IMR-90 (cell line): ENCODE results near the gene RABGAP1. TPM values are rescaled to one million over a fixed set of nuclear protein-coding genes. Genes with fewer than 3 reads are reported as not detected.

Experiments used
- ATAC-seq: fragments of 200-7000 bp; cut with Tn5 transposase; 2 replicates; pipeline ENCODE4 v1.9.1; 2020; ENCODE audit warnings: low read depth, mild to moderate bottlenecking, moderate library complexity
- BruUV-seq: library from RNA; stranded (reverse); fragments of 400-500 nt; replicated peaks from 2 replicates; lab custom pipeline; 2021; lab: Mats Ljungman, UMichigan
- CTCF ChIA-PET: fragments of 300-600 bp; formaldehyde crosslinking; extraction: SDS; loops from one replicate; lab custom pipeline; 2021; ENCODE audit warnings: antibody characterized with exemption; lab: Yijun Ruan, JAX
- POLR2A ChIA-PET: fragments of 300-600 bp; sonication (Branson Sonifier 250); formaldehyde crosslinking; loops from one replicate; lab custom pipeline; 2022; ENCODE audit warnings: antibody characterized with exemption; ENCODE audit not compliant: unreplicated experiment; lab: Charles Lee
- DNase-seq: peaks from one replicate; pipeline ENCODE4 v3.0.0; 2013
- H2AFZ ChIP-seq: replicated peaks from 2 replicates; pipeline ENCODE3; 2013; ENCODE audit warnings: low read length, mild to moderate bottlenecking; ENCODE audit not compliant: poor library complexity
- H2AK5ac ChIP-seq: 2 replicates; pipeline ENCODE4 v1.6.1; 2013; ENCODE audit warnings: low read depth, low read length, inconsistent platforms
- H2AK9ac ChIP-seq: replicated peaks from 2 replicates; pipeline ENCODE3; 2013; ENCODE audit warnings: mild to moderate bottlenecking, low read depth, low read length, moderate library complexity; ENCODE audit not compliant: poor library complexity
- H2BK120ac ChIP-seq: 2 replicates; pipeline ENCODE4 v1.6.1; 2013; ENCODE audit warnings: low read depth, low read length, inconsistent platforms
- H2BK15ac ChIP-seq: 3 replicates; pipeline ENCODE4 v1.6.1; 2013; ENCODE audit warnings: low read depth, low read length, inconsistent platforms
- H2BK20ac ChIP-seq: 2 replicates; pipeline ENCODE4 v1.6.1; 2013; ENCODE audit warnings: low read depth, mild to moderate bottlenecking, inconsistent platforms, low read length, moderate library complexity
- H2BK5ac ChIP-seq: 2 replicates; pipeline ENCODE4 v1.6.1; 2013; ENCODE audit warnings: mild to moderate bottlenecking, low read depth, low read length, inconsistent platforms; ENCODE audit not compliant: poor library complexity, severe bottlenecking
- H3K14ac ChIP-seq: replicated peaks from 2 replicates; pipeline ENCODE4 v1.6.1; 2013; ENCODE audit warnings: low read depth, low read length, inconsistent platforms
- H3K18ac ChIP-seq: 2 replicates; pipeline ENCODE4 v1.6.1; 2013; ENCODE audit warnings: low read depth, low read length, control low read depth
- H3K23ac ChIP-seq: 2 replicates; pipeline ENCODE4 v1.6.1; 2013; ENCODE audit warnings: low read depth, low read length, inconsistent platforms
- H3K27ac ChIP-seq: 2 replicates; pipeline ENCODE4 v1.5.1; 2013; ENCODE audit warnings: mild to moderate bottlenecking, control low read depth, low read length; ENCODE audit not compliant: insufficient read depth
- H3K27me3 ChIP-seq: 2 replicates; pipeline ENCODE4 v1.6.1; 2013; ENCODE audit warnings: low read length; ENCODE audit not compliant: control insufficient read depth, insufficient read depth
- H3K36me3 ChIP-seq: 2 replicates; pipeline ENCODE4 v1.6.1; 2013; ENCODE audit warnings: low read length, mixed read lengths; ENCODE audit not compliant: control insufficient read depth, insufficient read depth
- H3K4ac ChIP-seq: 2 replicates; pipeline ENCODE4 v1.6.1; 2013; ENCODE audit warnings: low read depth, low read length, inconsistent platforms
- H3K4me1 ChIP-seq: 2 replicates; pipeline ENCODE4 v1.6.1; 2013; ENCODE audit warnings: low read length, mixed read lengths; ENCODE audit not compliant: control insufficient read depth, insufficient read depth
- H3K4me2 ChIP-seq: 2 replicates; pipeline ENCODE4 v1.6.1; 2013; ENCODE audit warnings: low read depth, mild to moderate bottlenecking, control low read depth, low read length, moderate library complexity
- H3K4me3 ChIP-seq: 2 replicates; pipeline ENCODE4 v1.5.1; 2013; ENCODE audit warnings: low read depth, mild to moderate bottlenecking, control low read depth, low read length, moderate library complexity; ENCODE audit not compliant: insufficient read depth
- H3K56ac ChIP-seq: 2 replicates; pipeline ENCODE4 v1.6.1; 2013; ENCODE audit warnings: low read length, inconsistent platforms; ENCODE audit not compliant: insufficient read depth; ENCODE audit errors: extremely low read depth
- H3K79me1 ChIP-seq, 2 experiments: 2 replicates each; pipeline ENCODE4 v1.6.1; 2013; ENCODE audit warnings: low read length in 2 of 2, inconsistent platforms in 1 of 2, low read depth in 1 of 2
- H3K9ac ChIP-seq: 2 replicates; pipeline ENCODE4 v1.6.1; 2013; ENCODE audit warnings: low read depth, low read length, control low read depth
- H3K9me1 ChIP-seq: 2 replicates; pipeline ENCODE4 v1.6.1; 2013; ENCODE audit warnings: low read length, inconsistent platforms; ENCODE audit not compliant: insufficient read depth
- H3K9me3 ChIP-seq: 2 replicates; pipeline ENCODE4 v1.6.1; 2013; ENCODE audit warnings: low read length; ENCODE audit not compliant: control insufficient read depth, insufficient read depth
- H4K20me1 ChIP-seq: 2 replicates; pipeline ENCODE4 v1.6.1; 2013; ENCODE audit warnings: low read length, inconsistent platforms; ENCODE audit not compliant: insufficient read depth
- H4K5ac ChIP-seq: 2 replicates; pipeline ENCODE4 v1.6.1; 2013; ENCODE audit warnings: mild to moderate bottlenecking, low read depth, low read length, control low read depth
- H4K8ac ChIP-seq, 2 experiments: 2 replicates each; pipeline ENCODE4 v1.6.1; 2013; ENCODE audit warnings: low read depth in 2 of 2, low read length in 2 of 2, control low read depth in 1 of 2, inconsistent platforms in 1 of 2
- H4K91ac ChIP-seq: 2 replicates; pipeline ENCODE4 v1.6.1; 2013; ENCODE audit warnings: low read depth, low read length, inconsistent platforms; ENCODE audit not compliant: insufficient read depth
- BHLHE40 ChIP-seq: fragments of 150-350 bp; IDR thresholded peaks from 2 replicates; pipeline ENCODE4 v1.6.1; 2016; ENCODE audit warnings: mild to moderate bottlenecking, low read depth, low read length
- CHD1 ChIP-seq: IDR thresholded peaks from 2 replicates; pipeline ENCODE4 v1.6.1; 2012; ENCODE audit warnings: low read depth, low read length, improper control_type of control experiment
- FOS ChIP-seq: fragments of 150-350 bp; IDR thresholded peaks from 2 replicates; pipeline ENCODE4 v1.6.1; 2016; ENCODE audit warnings: low read depth, low read length
- MAFK ChIP-seq: IDR thresholded peaks from 2 replicates; pipeline ENCODE4 v1.6.1; 2012; ENCODE audit warnings: low read depth, low read length, improper control_type of control experiment
- MAZ ChIP-seq: IDR thresholded peaks from 2 replicates; pipeline ENCODE4 v1.6.1; 2012; ENCODE audit warnings: low read depth, mild to moderate bottlenecking, low read length, improper control_type of control experiment, moderate library complexity, borderline replicate concordance
- POLR2A ChIP-seq: IDR thresholded peaks from 2 replicates; pipeline ENCODE4 v1.6.1; 2012; ENCODE audit warnings: mild to moderate bottlenecking, low read depth, low read length
- RAD21 ChIP-seq: IDR thresholded peaks from 2 replicates; pipeline ENCODE4 v1.6.1; 2012; ENCODE audit warnings: low read length, improper control_type of control experiment
- RCOR1 ChIP-seq: IDR thresholded peaks from 2 replicates; pipeline ENCODE4 v1.6.1; 2012; ENCODE audit warnings: mild to moderate bottlenecking, low read length, improper control_type of control experiment; ENCODE audit not compliant: insufficient replicate concordance
- RFX5 ChIP-seq: IDR thresholded peaks from 2 replicates; pipeline ENCODE4 v1.8.0; 2012; ENCODE audit warnings: low read depth, mild to moderate bottlenecking, low read length, moderate library complexity
- SMC3 ChIP-seq: fragments of 150-350 bp; IDR thresholded peaks from 2 replicates; pipeline ENCODE4 v1.6.1; 2016; ENCODE audit warnings: low read depth, mild to moderate bottlenecking, antibody characterized with exemption, low read length, moderate library complexity
- WGBS, 2 experiments: methylation state at CpG; one replicate each; pipeline versions ENCODE4 v1.1.5 to v1.1.7; 2013; ENCODE audit warnings: missing lambda C conversion rate in 2 of 2; ENCODE audit not compliant: insufficient read length in 1 of 2; ENCODE audit errors: extremely low coverage in 2 of 2; 5-methylcytosine and 5-hydroxymethylcytosine counted together
- dilution Hi-C: fragments of 300-500 bp; cut with HindIII; formaldehyde crosslinking; loops from one replicate; pipeline ENCODE4 v1.14.3; 2018; ENCODE audit warnings: low sequenced_read_pairs; ENCODE audit not compliant: unreplicated experiment
- in situ Hi-C: fragments of 300-500 bp; cut with MboI; formaldehyde crosslinking; loops from 3 replicates; pipeline ENCODE4 v1.14.3; 2019; ENCODE audit warnings: low sequenced_read_pairs, inconsistent platforms, mixed read lengths
- intact Hi-C: fragments of 100-400 bp; cut with micrococcal nuclease; formaldehyde crosslinking; loops from 2 replicates; pipeline ENCODE4 v1.10.0; 2022
- polyA plus RNA-seq, 3 experiments: library from polyadenylated mRNA; depleted of rRNA; stranded (reverse); fragments of >200 nt; gene quantifications; 2 replicates each; pipeline ENCODE4 v1.2.3, GENCODE V29; 2012; ENCODE audit warnings: low replicate concordance in 1 of 3
- total RNA-seq: library from RNA; depleted of rRNA; stranded (reverse); fragments of >200 nt; gene quantifications from 2 replicates; pipeline ENCODE4 v1.2.3, GENCODE V29; 2012
- TF ChIP-seq, protein P1 (sequence below): fragments of 150-350 bp; IDR thresholded peaks from 2 replicates; pipeline ENCODE4 v1.6.1; 2016; ENCODE audit warnings: low read depth, mild to moderate bottlenecking, low read length, moderate library complexity, borderline replicate concordance
- TF ChIP-seq, protein P2 (sequence below): conservative IDR thresholded peaks from 2 replicates; pipeline ENCODE4 v1.5.1; 2012; ENCODE audit warnings: mild to moderate bottlenecking, low read depth, low read length, improper control_type of control experiment
- TF ChIP-seq, protein P3 (sequence below): fragments of 150-350 bp; IDR thresholded peaks from 2 replicates; pipeline ENCODE4 v1.6.1; 2017; ENCODE audit warnings: mild to moderate bottlenecking, antibody characterized with exemption, low read length, low read depth

The RABGAP1 gene
- total and polyA plus RNA-seq, 2 of the 4 experiments (the other 2 are of a cell fraction), result 20.0 to 53.9 TPM

DNA sequence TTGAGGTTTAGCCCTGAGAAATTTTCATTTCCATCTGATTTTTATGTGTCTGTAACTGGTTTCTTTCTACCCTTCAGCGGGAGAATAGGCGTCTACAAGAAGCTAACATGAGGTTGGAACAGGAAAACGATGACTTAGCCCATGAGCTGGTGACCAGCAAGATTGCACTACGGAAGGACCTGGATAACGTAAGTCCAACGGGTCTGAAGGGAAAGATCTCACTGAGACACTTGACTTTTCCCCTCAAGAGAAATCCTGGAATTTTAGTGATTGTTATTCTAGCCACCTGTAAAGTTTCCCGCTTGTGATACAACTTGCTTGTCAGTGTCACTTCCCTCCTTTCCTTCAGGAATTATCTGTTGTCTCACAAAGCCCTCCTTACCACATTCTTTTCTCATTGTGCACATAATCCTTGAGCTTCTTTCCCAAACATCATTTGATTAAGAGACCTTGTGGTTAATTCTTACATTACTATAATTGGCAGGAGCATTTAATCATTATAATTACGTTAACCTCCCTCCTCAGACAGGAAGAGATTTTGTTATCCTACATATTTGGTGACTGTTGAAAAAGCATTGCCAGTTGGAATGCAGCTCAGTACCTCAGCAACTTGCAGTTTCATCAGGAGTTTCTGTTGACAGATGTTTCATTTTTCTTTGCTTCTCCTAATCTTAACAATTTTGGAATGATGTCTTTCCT, 149.5 kb downstream of the RABGAP1 start (continued):
- TF ChIP-seq BHLHE40, result no peak

DNA sequence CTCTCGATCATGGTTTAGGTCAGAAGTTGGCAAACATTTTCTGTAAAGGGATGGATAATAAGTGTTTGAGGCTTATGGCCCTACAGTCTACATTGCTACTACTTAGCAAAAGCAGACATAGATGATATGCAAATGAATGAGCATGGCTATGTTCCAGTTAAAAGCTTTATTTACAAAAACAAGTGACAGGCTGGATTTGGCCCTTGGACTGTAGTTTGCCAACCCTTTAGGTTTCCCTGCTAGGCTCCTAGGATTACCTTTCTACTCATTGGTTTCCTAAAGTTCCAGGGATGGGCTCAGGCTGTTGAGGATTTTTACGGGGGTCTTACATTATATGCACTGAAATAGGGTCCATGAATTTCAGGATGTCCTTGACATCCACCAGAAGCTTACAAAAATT, 150.1 kb downstream of the RABGAP1 start:
- Histone ChIP-seq H4K91ac (no peak overlapping the region), H4K5ac (no peak overlapping the region), H2BK120ac (no peak overlapping the region), H3K27ac (no peak overlapping the region), H2BK15ac (no peak overlapping the region), H3K4me1 (peaks cover 8% of the 10 kb centered on the region), H2AK9ac (no peak overlapping the region), H3K56ac (no peak overlapping the region), H4K20me1 (no peaks in the 10 kb centered on the region), H2AK5ac (no peak overlapping the region), H3K36me3 (peaks cover 22% of the 10 kb centered on the region), H2AFZ (no peak overlapping the region), H3K79me1 (peaks cover 0 to 10% of the 10 kb centered on the region in 2 experiments; a peak in 2 of 4 replicates), H4K8ac (no peak overlapping the region), H3K18ac (no peak overlapping the region), H3K4me2 (no peak overlapping the region), H3K14ac (peak overlapping the region; percentile 1; the same call in 1 of the 2 replicates), H3K23ac (no peak overlapping the region), H3K4ac (no peak overlapping the region), H3K9me1 (peaks cover 10% of the 10 kb centered on the region), H2BK5ac (peak overlapping the region; percentile 21), H3K9ac (no peak overlapping the region), H3K27me3 (no peaks in the 10 kb centered on the region), H3K9me3 (no peaks in the 10 kb centered on the region), H2BK20ac (no peak overlapping the region; the same call in 1 of the 2 replicates), H3K4me3 (no peak overlapping the region)
- CTCF ChIA-PET, result interaction anchor here (0.8 to 1.0 kb wide), 2 partner anchors 12 to 125 kb away, joined by 3 read pairs; no protein-coding TSS in a partner anchor
- in situ Hi-C loops (no loop called here), intact Hi-C loops (no loop called here), dilution Hi-C loops (no loop called here)
- BruUV-seq, result no TSS peak
- POLR2A ChIA-PET, result no interaction called here
- DNase-seq (no peak), ATAC-seq (peak; percentile 51)
- no CpG with 5 or more reads among the region's 2 CpGs for WGBS, 2 experiments
- TF ChIP-seq SMC3 (no peak), BHLHE40 (no peak), RCOR1 (no peak), MAZ (no peak), FOS (no peak), CHD1 (no peak), RAD21 (no peak), POLR2A (no peak), MAFK (no peak), RFX5 (no peak)
- TF ChIP-seq, protein P1, sequence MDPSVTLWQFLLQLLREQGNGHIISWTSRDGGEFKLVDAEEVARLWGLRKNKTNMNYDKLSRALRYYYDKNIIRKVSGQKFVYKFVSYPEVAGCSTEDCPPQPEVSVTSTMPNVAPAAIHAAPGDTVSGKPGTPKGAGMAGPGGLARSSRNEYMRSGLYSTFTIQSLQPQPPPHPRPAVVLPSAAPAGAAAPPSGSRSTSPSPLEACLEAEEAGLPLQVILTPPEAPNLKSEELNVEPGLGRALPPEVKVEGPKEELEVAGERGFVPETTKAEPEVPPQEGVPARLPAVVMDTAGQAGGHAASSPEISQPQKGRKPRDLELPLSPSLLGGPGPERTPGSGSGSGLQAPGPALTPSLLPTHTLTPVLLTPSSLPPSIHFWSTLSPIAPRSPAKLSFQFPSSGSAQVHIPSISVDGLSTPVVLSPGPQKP, result no peak
- TF ChIP-seq, protein P2, sequence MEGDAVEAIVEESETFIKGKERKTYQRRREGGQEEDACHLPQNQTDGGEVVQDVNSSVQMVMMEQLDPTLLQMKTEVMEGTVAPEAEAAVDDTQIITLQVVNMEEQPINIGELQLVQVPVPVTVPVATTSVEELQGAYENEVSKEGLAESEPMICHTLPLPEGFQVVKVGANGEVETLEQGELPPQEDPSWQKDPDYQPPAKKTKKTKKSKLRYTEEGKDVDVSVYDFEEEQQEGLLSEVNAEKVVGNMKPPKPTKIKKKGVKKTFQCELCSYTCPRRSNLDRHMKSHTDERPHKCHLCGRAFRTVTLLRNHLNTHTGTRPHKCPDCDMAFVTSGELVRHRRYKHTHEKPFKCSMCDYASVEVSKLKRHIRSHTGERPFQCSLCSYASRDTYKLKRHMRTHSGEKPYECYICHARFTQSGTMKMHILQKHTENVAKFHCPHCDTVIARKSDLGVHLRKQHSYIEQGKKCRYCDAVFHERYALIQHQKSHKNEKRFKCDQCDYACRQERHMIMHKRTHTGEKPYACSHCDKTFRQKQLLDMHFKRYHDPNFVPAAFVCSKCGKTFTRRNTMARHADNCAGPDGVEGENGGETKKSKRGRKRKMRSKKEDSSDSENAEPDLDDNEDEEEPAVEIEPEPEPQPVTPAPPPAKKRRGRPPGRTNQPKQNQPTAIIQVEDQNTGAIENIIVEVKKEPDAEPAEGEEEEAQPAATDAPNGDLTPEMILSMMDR, result no peak
- TF ChIP-seq, protein P3, sequence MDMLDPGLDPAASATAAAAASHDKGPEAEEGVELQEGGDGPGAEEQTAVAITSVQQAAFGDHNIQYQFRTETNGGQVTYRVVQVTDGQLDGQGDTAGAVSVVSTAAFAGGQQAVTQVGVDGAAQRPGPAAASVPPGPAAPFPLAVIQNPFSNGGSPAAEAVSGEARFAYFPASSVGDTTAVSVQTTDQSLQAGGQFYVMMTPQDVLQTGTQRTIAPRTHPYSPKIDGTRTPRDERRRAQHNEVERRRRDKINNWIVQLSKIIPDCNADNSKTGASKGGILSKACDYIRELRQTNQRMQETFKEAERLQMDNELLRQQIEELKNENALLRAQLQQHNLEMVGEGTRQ, result no peak
